GM12873 (cell line): ENCODE results near the gene CTDSP2.

ENCODE experiments used
- CTCF ChIP-seq: IDR thresholded peaks from 2 replicates; pipeline ENCODE4 v1.5.1; 2012; ENCODE audit warnings: low read depth, mild to moderate bottlenecking, moderate library complexity, low read length, control low read depth; ENCODE audit not compliant: insufficient read depth; ENCODE audit errors: missing control alignments

Gene CTDSP2

GRCh38 chr12:57815177-57816000, 31.1 kb downstream of the CTDSP2 start:
- peak; percentile 4 for TF ChIP-seq CTCF

GRCh38 chr12:57813971-57814772, 32.4 kb downstream of the CTDSP2 start:
- no peak for TF ChIP-seq CTCF

GRCh38 chr12:57813111-57813970, 33.2 kb downstream of the CTDSP2 start:
- TF ChIP-seq CTCF = no peak

- TF ChIP-seq CTCF = no peak
Observed at GRCh38 chr12:57811028-57811755, 35.3 kb downstream of the CTDSP2 start.

- TF ChIP-seq CTCF = no peak
Observed at GRCh38 chr12:57810450-57810849, 36.1 kb downstream of the CTDSP2 start.

- TF ChIP-seq CTCF = no peak
Observed at GRCh38 chr12:57809425-57809824, 37.1 kb downstream of the CTDSP2 start.
